DND-41 (cell line): ENCODE data around the gene FARP2.

Experiments
- ATAC-seq: fragments of 200-7000 bp; cut with Tn5 transposase; 3 replicates; pipeline ENCODE4 v1.9.1; 2021; ENCODE audit warnings: low read depth; ENCODE audit not compliant: insufficient read depth
- DNase-seq: peaks from one replicate; pipeline ENCODE4 v3.0.0-alpha.2; 2020
- H2AFZ ChIP-seq: 2 replicates; pipeline ENCODE4 v1.6.0; 2012; ENCODE audit warnings: low read depth, low read length
- H3K27ac ChIP-seq: 2 replicates; pipeline ENCODE4 v1.5.1; 2012; ENCODE audit warnings: low read length, inconsistent platforms
- H3K27me3 ChIP-seq: fragments of 200-600 bp; sonication (generic); 2 replicates; pipeline ENCODE4 v1.6.0; 2012; ENCODE audit warnings: low read length, mild to moderate bottlenecking, inconsistent platforms; ENCODE audit not compliant: insufficient read depth, poor library complexity
- H3K36me3 ChIP-seq: 2 replicates; pipeline ENCODE4 v1.5.1; 2012; ENCODE audit warnings: low read length, inconsistent platforms; ENCODE audit not compliant: insufficient read depth
- H3K4me1 ChIP-seq: 2 replicates; pipeline ENCODE4 v1.5.1; 2012; ENCODE audit warnings: mild to moderate bottlenecking, low read length; ENCODE audit not compliant: insufficient read depth
- H3K4me2 ChIP-seq: 2 replicates; pipeline ENCODE4 v1.6.0; 2012; ENCODE audit warnings: mild to moderate bottlenecking, moderate library complexity, low read length, inconsistent platforms; ENCODE audit not compliant: insufficient read depth
- H3K4me3 ChIP-seq, 2 experiments: fragments of 200-600 bp in 1 of 2; shearing (Covaris generic) in 1 of 2; 2 replicates each; pipeline ENCODE4 v1.5.1; 2012 to 2016; ENCODE audit warnings: inconsistent platforms in 2 of 2, low read length in 2 of 2, mild to moderate bottlenecking in 2 of 2, low read depth in 1 of 2, moderate library complexity in 1 of 2
- H3K79me2 ChIP-seq: 2 replicates; pipeline ENCODE4 v1.6.0; 2012; ENCODE audit warnings: low read length, inconsistent platforms; ENCODE audit not compliant: insufficient read depth
- H3K9ac ChIP-seq: 2 replicates; pipeline ENCODE4 v1.6.0; 2012; ENCODE audit warnings: low read depth, mild to moderate bottlenecking, inconsistent platforms, low read length, moderate library complexity
- H3K9me3 ChIP-seq: 2 replicates; pipeline ENCODE4 v1.5.1; 2012; ENCODE audit warnings: low read length, moderate library complexity, mild to moderate bottlenecking, inconsistent platforms; ENCODE audit not compliant: insufficient read depth, severe bottlenecking
- H4K20me1 ChIP-seq: 2 replicates; pipeline ENCODE4 v1.6.0; 2012; ENCODE audit warnings: low read length; ENCODE audit not compliant: insufficient read depth
- EZH2 ChIP-seq: IDR thresholded peaks from 3 replicates; pipeline ENCODE4 v1.6.1; 2012; ENCODE audit warnings: borderline replicate concordance, low read depth, mild to moderate bottlenecking, moderate library complexity, low read length, inconsistent platforms; ENCODE audit not compliant: severe bottlenecking
- TF ChIP-seq, protein P1 (sequence below): IDR thresholded peaks from 2 replicates; pipeline ENCODE4 v1.5.1; 2012; ENCODE audit warnings: borderline replicate concordance, low read length, moderate library complexity, mild to moderate bottlenecking; ENCODE audit not compliant: poor library complexity, severe bottlenecking; ENCODE audit errors: extremely low read depth

The FARP2 gene

DNA sequence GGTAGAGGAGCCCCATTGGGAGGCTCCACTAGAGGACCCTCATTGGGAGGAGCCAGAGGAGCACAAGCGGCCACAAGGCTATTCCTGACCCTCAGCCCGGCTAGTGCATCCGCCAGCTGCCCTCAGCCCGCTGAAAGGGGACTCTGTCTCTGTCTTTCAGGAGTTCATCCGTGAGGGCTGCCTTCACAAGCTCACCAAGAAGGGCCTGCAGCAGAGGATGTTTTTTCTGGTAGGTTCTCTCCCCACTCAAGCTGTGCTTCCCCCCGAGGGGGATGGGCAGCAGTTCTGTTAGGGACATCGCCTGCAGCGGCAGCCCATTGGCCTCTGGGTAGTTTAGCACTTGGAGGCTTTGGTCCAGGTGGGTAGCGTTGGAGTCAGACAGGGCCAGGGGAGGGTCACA lies 127.2 kb downstream of the FARP2 start:
- Histone ChIP-seq H3K4me3 (no peak overlapping the region), H3K4me1 (no peaks in the 10 kb centered on the region), H3K79me2 (no peaks in the 10 kb centered on the region), H3K9ac (no peak overlapping the region), H2AFZ (no peak overlapping the region), H3K27me3 (no peaks in the 10 kb centered on the region), H3K27ac (no peak overlapping the region), H4K20me1 (0 out of 2 replicates have a peak, but pooled peaks cover 5% of the 10 kb centered on the region), H3K4me2 (no peak overlapping the region), H3K36me3 (no peaks in the 10 kb centered on the region), H3K9me3 (no peaks in the 10 kb centered on the region)
- no peak for DNase-seq
- no peak for ATAC-seq
- no peak for TF ChIP-seq EZH2

DNA sequence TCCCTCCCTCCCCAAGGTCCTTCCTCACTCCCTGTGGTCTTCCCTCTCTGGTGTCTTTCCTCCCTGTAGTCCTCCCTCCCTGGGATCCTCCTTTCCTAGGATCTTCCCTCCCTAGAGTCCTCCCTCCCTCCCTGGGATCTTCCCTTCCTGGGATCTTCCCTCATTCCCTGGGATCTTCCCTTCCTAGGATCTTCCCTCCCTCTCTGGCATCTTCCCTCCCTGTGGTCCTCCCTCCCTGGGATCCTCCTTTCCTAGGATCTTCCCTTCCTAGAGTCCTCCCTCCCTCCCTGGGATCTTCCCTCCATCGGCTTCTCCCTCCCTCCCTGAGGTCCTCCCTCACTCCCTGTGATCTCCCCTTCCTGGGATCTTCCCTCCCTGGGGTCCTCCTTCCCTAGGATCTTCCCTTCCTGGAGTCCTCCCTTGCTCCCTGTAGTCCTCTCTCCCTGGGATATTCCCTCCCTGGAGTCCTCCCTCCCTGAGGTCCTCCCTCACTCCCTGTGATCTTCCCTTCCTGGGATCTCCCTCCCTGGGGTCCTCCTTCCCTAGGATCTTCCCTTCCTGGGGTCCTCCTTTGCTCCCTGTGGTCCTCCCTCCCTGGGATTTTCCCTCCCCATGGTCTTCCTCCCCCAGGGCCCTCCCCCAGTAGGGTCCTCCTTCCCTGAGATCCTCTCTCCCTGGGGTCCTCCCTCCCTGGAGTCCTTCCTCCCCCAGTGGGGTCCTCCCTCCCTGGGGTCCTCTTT lies 129.3 kb downstream of the FARP2 start:
- no peaks in the 10 kb centered on the region for H3K4me1 ChIP-seq
- no peak overlapping the region for H2AFZ ChIP-seq
- H3K79me2 ChIP-seq, result no peaks in the 10 kb centered on the region
- H3K4me3 ChIP-seq, result no peak overlapping the region
- no peaks in the 10 kb centered on the region for H3K36me3 ChIP-seq
- H3K4me2 ChIP-seq, result no peak overlapping the region
- ATAC-seq (no peak), DNase-seq (no peak)
- no peaks in the 10 kb centered on the region for H3K9me3 ChIP-seq
- no peak overlapping the region for H3K9ac ChIP-seq
- TF ChIP-seq, protein P1, sequence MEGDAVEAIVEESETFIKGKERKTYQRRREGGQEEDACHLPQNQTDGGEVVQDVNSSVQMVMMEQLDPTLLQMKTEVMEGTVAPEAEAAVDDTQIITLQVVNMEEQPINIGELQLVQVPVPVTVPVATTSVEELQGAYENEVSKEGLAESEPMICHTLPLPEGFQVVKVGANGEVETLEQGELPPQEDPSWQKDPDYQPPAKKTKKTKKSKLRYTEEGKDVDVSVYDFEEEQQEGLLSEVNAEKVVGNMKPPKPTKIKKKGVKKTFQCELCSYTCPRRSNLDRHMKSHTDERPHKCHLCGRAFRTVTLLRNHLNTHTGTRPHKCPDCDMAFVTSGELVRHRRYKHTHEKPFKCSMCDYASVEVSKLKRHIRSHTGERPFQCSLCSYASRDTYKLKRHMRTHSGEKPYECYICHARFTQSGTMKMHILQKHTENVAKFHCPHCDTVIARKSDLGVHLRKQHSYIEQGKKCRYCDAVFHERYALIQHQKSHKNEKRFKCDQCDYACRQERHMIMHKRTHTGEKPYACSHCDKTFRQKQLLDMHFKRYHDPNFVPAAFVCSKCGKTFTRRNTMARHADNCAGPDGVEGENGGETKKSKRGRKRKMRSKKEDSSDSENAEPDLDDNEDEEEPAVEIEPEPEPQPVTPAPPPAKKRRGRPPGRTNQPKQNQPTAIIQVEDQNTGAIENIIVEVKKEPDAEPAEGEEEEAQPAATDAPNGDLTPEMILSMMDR, result no peak
- no peak for TF ChIP-seq EZH2
- H3K27ac ChIP-seq, result no peak overlapping the region
- H4K20me1 ChIP-seq, result 0 out of 2 replicates have a peak, but pooled peaks cover 5% of the 10 kb centered on the region
- H3K27me3 ChIP-seq, result no peaks in the 10 kb centered on the region

DNA sequence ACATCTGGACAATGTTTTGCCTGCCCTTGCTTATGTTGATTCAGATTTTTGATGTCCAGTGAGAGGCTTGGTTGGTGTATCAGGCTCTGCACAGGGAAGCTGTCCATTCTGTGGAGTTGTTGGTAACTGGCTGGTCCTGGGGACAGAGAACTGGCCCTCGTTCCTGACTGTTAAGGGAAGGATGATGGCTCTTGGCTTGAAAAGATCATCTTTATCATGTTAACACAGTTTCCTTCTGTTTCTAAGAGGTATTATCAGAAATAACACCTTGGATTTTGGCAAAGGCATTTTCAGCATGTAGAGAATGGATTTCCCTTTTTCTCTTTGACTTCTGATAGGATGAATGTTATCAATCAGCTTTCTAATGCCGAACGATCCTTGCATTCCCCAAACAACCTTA lies 133.0 kb downstream of the FARP2 start:
- TF ChIP-seq EZH2, result no peak
- TF ChIP-seq, protein P1, result no peak
- Histone ChIP-seq H4K20me1 (peaks cover 8% of the 10 kb centered on the region), H3K27me3 (no peaks in the 10 kb centered on the region), H3K9ac (no peak overlapping the region), H3K4me1 (no peaks in the 10 kb centered on the region), H3K79me2 (no peaks in the 10 kb centered on the region), H3K36me3 (peaks cover 9% of the 10 kb centered on the region), H3K4me3 (no peak overlapping the region), H2AFZ (no peak overlapping the region), H3K4me2 (no peak overlapping the region), H3K9me3 (no peaks in the 10 kb centered on the region), H3K27ac (no peak overlapping the region)
- no peak for DNase-seq
- no peak for ATAC-seq

DNA sequence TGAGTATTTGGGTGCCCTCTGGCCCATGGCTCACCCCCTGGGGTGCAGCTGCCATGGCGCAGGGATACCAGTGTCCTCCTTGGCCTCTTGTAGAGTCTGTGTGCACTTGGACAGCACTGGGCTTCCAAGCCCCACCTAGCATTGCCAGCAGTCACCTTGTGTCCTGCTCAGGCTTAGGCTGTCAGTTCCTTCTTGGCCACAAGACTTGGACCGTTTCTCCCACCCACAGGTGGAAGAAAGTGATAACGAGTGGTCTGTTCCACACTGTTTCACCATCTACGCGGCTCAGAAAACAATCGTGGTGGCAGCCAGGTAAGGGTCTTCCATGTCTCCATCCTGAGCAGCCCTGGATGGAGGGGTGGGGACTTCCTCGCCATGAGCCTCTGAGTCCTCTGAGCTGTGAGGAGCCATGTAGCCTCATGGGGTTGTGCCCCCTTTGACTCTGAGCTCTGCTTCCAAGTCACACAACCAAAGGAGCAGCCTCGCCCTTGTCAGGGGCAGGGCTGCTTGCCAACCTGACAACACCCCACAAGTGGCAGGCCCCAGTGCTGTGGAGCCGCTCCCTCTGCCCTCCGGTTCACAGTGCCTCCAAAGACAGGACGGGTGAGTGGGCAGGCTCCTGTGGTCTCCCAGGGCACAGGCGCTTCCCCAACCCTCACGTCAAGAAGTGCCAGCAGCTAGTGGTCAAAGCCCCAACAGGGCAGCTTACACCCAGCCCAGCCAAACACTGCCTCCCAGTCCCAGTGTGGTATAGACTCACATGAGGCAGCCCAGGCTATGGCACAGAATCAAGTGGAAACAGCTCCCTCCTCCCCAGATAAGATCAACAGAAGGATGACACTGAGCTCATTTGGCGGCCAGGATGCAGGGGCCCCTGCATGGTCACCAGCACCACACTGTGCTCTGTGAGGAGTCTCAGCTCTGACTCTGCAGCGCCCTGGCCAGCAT lies 133.9 kb downstream of the FARP2 start:
- H4K20me1 ChIP-seq, result peaks cover 8% of the 10 kb centered on the region
- H3K27me3 ChIP-seq, result no peaks in the 10 kb centered on the region
- H3K9me3 ChIP-seq, result no peaks in the 10 kb centered on the region
- peak; percentile 31; the same call in 2 of the 3 replicates for ATAC-seq
- H2AFZ ChIP-seq, result no peak overlapping the region
- H3K79me2 ChIP-seq, result no peaks in the 10 kb centered on the region
- no peaks in the 10 kb centered on the region for H3K4me1 ChIP-seq
- H3K4me3 ChIP-seq, result no peak overlapping the region
- H3K27ac ChIP-seq, result no peak overlapping the region
- H3K4me2 ChIP-seq, result no peak overlapping the region
- DNase-seq, result no peak
- no peak overlapping the region for H3K9ac ChIP-seq
- TF ChIP-seq EZH2, result no peak
- TF ChIP-seq, protein P1, result no peak
- H3K36me3 ChIP-seq, result peaks cover 18% of the 10 kb centered on the region
